IMR-90 (cell line): ENCODE measurements around the gene GIT2. TPM values are rescaled to one million over a fixed set of nuclear protein-coding genes. Genes with fewer than 3 reads are reported as not detected.

Source experiments
- ATAC-seq: fragments of 200-7000 bp; cut with Tn5 transposase; 2 replicates; pipeline ENCODE4 v1.9.1; 2020; ENCODE audit warnings: low read depth, mild to moderate bottlenecking, moderate library complexity
- BruUV-seq: library from RNA; stranded (reverse); fragments of 400-500 nt; replicated peaks from 2 replicates; lab custom pipeline; 2021; lab: Mats Ljungman, UMichigan
- CTCF ChIA-PET: fragments of 300-600 bp; formaldehyde crosslinking; extraction: SDS; loops from one replicate; lab custom pipeline; 2021; ENCODE audit warnings: antibody characterized with exemption; lab: Yijun Ruan, JAX
- POLR2A ChIA-PET: fragments of 300-600 bp; sonication (Branson Sonifier 250); formaldehyde crosslinking; loops from one replicate; lab custom pipeline; 2022; ENCODE audit warnings: antibody characterized with exemption; ENCODE audit not compliant: unreplicated experiment; lab: Charles Lee
- DNase-seq: peaks from one replicate; pipeline ENCODE4 v3.0.0; 2013
- H2AFZ ChIP-seq: replicated peaks from 2 replicates; pipeline ENCODE3; 2013; ENCODE audit warnings: low read length, mild to moderate bottlenecking; ENCODE audit not compliant: poor library complexity
- H2AK5ac ChIP-seq: 2 replicates; pipeline ENCODE4 v1.6.1; 2013; ENCODE audit warnings: low read depth, low read length, inconsistent platforms
- H2AK9ac ChIP-seq: replicated peaks from 2 replicates; pipeline ENCODE3; 2013; ENCODE audit warnings: mild to moderate bottlenecking, low read depth, low read length, moderate library complexity; ENCODE audit not compliant: poor library complexity
- H2BK120ac ChIP-seq: 2 replicates; pipeline ENCODE4 v1.6.1; 2013; ENCODE audit warnings: low read depth, low read length, inconsistent platforms
- H2BK15ac ChIP-seq: 3 replicates; pipeline ENCODE4 v1.6.1; 2013; ENCODE audit warnings: low read depth, low read length, inconsistent platforms
- H2BK20ac ChIP-seq: 2 replicates; pipeline ENCODE4 v1.6.1; 2013; ENCODE audit warnings: low read depth, mild to moderate bottlenecking, inconsistent platforms, low read length, moderate library complexity
- H2BK5ac ChIP-seq: 2 replicates; pipeline ENCODE4 v1.6.1; 2013; ENCODE audit warnings: mild to moderate bottlenecking, low read depth, low read length, inconsistent platforms; ENCODE audit not compliant: poor library complexity, severe bottlenecking
- H3K14ac ChIP-seq: replicated peaks from 2 replicates; pipeline ENCODE4 v1.6.1; 2013; ENCODE audit warnings: low read depth, low read length, inconsistent platforms
- H3K18ac ChIP-seq: 2 replicates; pipeline ENCODE4 v1.6.1; 2013; ENCODE audit warnings: low read depth, low read length, control low read depth
- H3K23ac ChIP-seq: 2 replicates; pipeline ENCODE4 v1.6.1; 2013; ENCODE audit warnings: low read depth, low read length, inconsistent platforms
- H3K27ac ChIP-seq: 2 replicates; pipeline ENCODE4 v1.5.1; 2013; ENCODE audit warnings: mild to moderate bottlenecking, control low read depth, low read length; ENCODE audit not compliant: insufficient read depth
- H3K27me3 ChIP-seq: 2 replicates; pipeline ENCODE4 v1.6.1; 2013; ENCODE audit warnings: low read length; ENCODE audit not compliant: control insufficient read depth, insufficient read depth
- H3K36me3 ChIP-seq: 2 replicates; pipeline ENCODE4 v1.6.1; 2013; ENCODE audit warnings: low read length, mixed read lengths; ENCODE audit not compliant: control insufficient read depth, insufficient read depth
- H3K4ac ChIP-seq: 2 replicates; pipeline ENCODE4 v1.6.1; 2013; ENCODE audit warnings: low read depth, low read length, inconsistent platforms
- H3K4me1 ChIP-seq: 2 replicates; pipeline ENCODE4 v1.6.1; 2013; ENCODE audit warnings: low read length, mixed read lengths; ENCODE audit not compliant: control insufficient read depth, insufficient read depth
- H3K4me2 ChIP-seq: 2 replicates; pipeline ENCODE4 v1.6.1; 2013; ENCODE audit warnings: low read depth, mild to moderate bottlenecking, control low read depth, low read length, moderate library complexity
- H3K4me3 ChIP-seq: 2 replicates; pipeline ENCODE4 v1.5.1; 2013; ENCODE audit warnings: low read depth, mild to moderate bottlenecking, control low read depth, low read length, moderate library complexity; ENCODE audit not compliant: insufficient read depth
- H3K56ac ChIP-seq: 2 replicates; pipeline ENCODE4 v1.6.1; 2013; ENCODE audit warnings: low read length, inconsistent platforms; ENCODE audit not compliant: insufficient read depth; ENCODE audit errors: extremely low read depth
- H3K79me1 ChIP-seq, 2 experiments: 2 replicates each; pipeline ENCODE4 v1.6.1; 2013; ENCODE audit warnings: low read length in 2 of 2, inconsistent platforms in 1 of 2, low read depth in 1 of 2
- H3K9ac ChIP-seq: 2 replicates; pipeline ENCODE4 v1.6.1; 2013; ENCODE audit warnings: low read depth, low read length, control low read depth
- H3K9me1 ChIP-seq: 2 replicates; pipeline ENCODE4 v1.6.1; 2013; ENCODE audit warnings: low read length, inconsistent platforms; ENCODE audit not compliant: insufficient read depth
- H3K9me3 ChIP-seq: 2 replicates; pipeline ENCODE4 v1.6.1; 2013; ENCODE audit warnings: low read length; ENCODE audit not compliant: control insufficient read depth, insufficient read depth
- H4K20me1 ChIP-seq: 2 replicates; pipeline ENCODE4 v1.6.1; 2013; ENCODE audit warnings: low read length, inconsistent platforms; ENCODE audit not compliant: insufficient read depth
- H4K5ac ChIP-seq: 2 replicates; pipeline ENCODE4 v1.6.1; 2013; ENCODE audit warnings: mild to moderate bottlenecking, low read depth, low read length, control low read depth
- H4K8ac ChIP-seq, 2 experiments: 2 replicates each; pipeline ENCODE4 v1.6.1; 2013; ENCODE audit warnings: low read depth in 2 of 2, low read length in 2 of 2, control low read depth in 1 of 2, inconsistent platforms in 1 of 2
- H4K91ac ChIP-seq: 2 replicates; pipeline ENCODE4 v1.6.1; 2013; ENCODE audit warnings: low read depth, low read length, inconsistent platforms; ENCODE audit not compliant: insufficient read depth
- BHLHE40 ChIP-seq: fragments of 150-350 bp; IDR thresholded peaks from 2 replicates; pipeline ENCODE4 v1.6.1; 2016; ENCODE audit warnings: mild to moderate bottlenecking, low read depth, low read length
- CEBPB ChIP-seq: IDR thresholded peaks from 2 replicates; pipeline ENCODE4 v1.6.1; 2012; ENCODE audit warnings: low read depth, low read length, improper control_type of control experiment
- CHD1 ChIP-seq: IDR thresholded peaks from 2 replicates; pipeline ENCODE4 v1.6.1; 2012; ENCODE audit warnings: low read depth, low read length, improper control_type of control experiment
- FOS ChIP-seq: fragments of 150-350 bp; IDR thresholded peaks from 2 replicates; pipeline ENCODE4 v1.6.1; 2016; ENCODE audit warnings: low read depth, low read length
- MAZ ChIP-seq: IDR thresholded peaks from 2 replicates; pipeline ENCODE4 v1.6.1; 2012; ENCODE audit warnings: low read depth, mild to moderate bottlenecking, low read length, improper control_type of control experiment, moderate library complexity, borderline replicate concordance
- NFE2L2 ChIP-seq: fragments of 150-350 bp; IDR thresholded peaks from 2 replicates; pipeline ENCODE4 v1.6.1; 2016; ENCODE audit warnings: low read depth, mild to moderate bottlenecking, low read length
- RAD21 ChIP-seq: IDR thresholded peaks from 2 replicates; pipeline ENCODE4 v1.6.1; 2012; ENCODE audit warnings: low read length, improper control_type of control experiment
- RCOR1 ChIP-seq: IDR thresholded peaks from 2 replicates; pipeline ENCODE4 v1.6.1; 2012; ENCODE audit warnings: mild to moderate bottlenecking, low read length, improper control_type of control experiment; ENCODE audit not compliant: insufficient replicate concordance
- WGBS, 2 experiments: methylation state at CpG; one replicate each; pipeline versions ENCODE4 v1.1.5 to v1.1.7; 2013; ENCODE audit warnings: missing lambda C conversion rate in 2 of 2; ENCODE audit not compliant: insufficient read length in 1 of 2; ENCODE audit errors: extremely low coverage in 2 of 2; 5-methylcytosine and 5-hydroxymethylcytosine counted together
- dilution Hi-C: fragments of 300-500 bp; cut with HindIII; formaldehyde crosslinking; loops from one replicate; pipeline ENCODE4 v1.14.3; 2018; ENCODE audit warnings: low sequenced_read_pairs; ENCODE audit not compliant: unreplicated experiment
- in situ Hi-C: fragments of 300-500 bp; cut with MboI; formaldehyde crosslinking; loops from 3 replicates; pipeline ENCODE4 v1.14.3; 2019; ENCODE audit warnings: low sequenced_read_pairs, inconsistent platforms, mixed read lengths
- intact Hi-C: fragments of 100-400 bp; cut with micrococcal nuclease; formaldehyde crosslinking; loops from 2 replicates; pipeline ENCODE4 v1.10.0; 2022
- polyA plus RNA-seq, 3 experiments: library from polyadenylated mRNA; depleted of rRNA; stranded (reverse); fragments of >200 nt; gene quantifications; 2 replicates each; pipeline ENCODE4 v1.2.3, GENCODE V29; 2012; ENCODE audit warnings: low replicate concordance in 1 of 3
- total RNA-seq: library from RNA; depleted of rRNA; stranded (reverse); fragments of >200 nt; gene quantifications from 2 replicates; pipeline ENCODE4 v1.2.3, GENCODE V29; 2012
- TF ChIP-seq, protein P1 (sequence below): conservative IDR thresholded peaks from 2 replicates; pipeline ENCODE4 v1.5.1; 2012; ENCODE audit warnings: mild to moderate bottlenecking, low read depth, low read length, improper control_type of control experiment
- TF ChIP-seq, protein P2 (sequence below): fragments of 150-350 bp; IDR thresholded peaks from 2 replicates; pipeline ENCODE4 v1.6.1; 2017; ENCODE audit warnings: mild to moderate bottlenecking, antibody characterized with exemption, low read length, low read depth
- TF ChIP-seq, protein P3 (sequence below): fragments of 150-350 bp; IDR thresholded peaks from 2 replicates; pipeline ENCODE4 v1.6.1; 2016; ENCODE audit warnings: low read depth, mild to moderate bottlenecking, low read length, moderate library complexity, borderline replicate concordance

The GIT2 gene
- total and polyA plus RNA-seq, 2 of the 4 experiments (the other 2 are of a cell fraction), result 48.0 to 71.9 TPM

DNA sequence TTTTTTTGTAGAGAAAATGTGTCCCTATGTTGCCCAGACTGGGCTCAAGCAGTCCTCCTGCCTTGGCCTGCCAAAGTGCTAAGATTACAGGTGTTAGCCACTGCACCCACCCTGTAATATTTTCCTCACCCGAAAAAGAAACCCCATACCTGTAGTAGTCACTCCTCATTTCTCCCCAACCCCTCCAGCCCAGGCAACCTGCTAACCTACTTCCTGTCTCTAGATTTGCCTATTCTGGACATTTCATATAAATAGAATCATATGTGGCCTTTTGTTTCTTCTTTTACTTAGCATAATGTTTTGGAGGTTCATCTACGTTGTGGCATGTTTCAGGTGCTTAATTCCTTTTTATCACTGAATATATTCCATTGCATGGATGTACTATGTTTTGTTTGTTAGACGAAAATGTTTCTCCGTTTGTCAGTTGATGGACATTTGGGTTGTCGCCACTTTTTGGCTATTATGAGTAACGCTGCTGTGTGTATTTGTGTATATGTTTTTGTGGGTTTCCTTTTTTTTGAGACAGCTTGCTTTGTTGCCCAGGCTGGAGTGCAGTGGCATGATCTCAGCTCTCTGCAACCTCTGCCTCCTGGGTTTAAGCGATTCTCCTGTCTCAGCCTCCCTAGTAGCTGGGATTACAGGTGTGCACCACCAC lies 9.3 kb upstream of the GIT2 start:
- H3K18ac ChIP-seq, result no peak overlapping the region
- H3K4me1 ChIP-seq, result peaks cover 12% of the 10 kb centered on the region
- no peak overlapping the region for H2BK120ac ChIP-seq
- H3K27ac ChIP-seq, result no peak overlapping the region
- no peak overlapping the region for H2BK5ac ChIP-seq
- in situ Hi-C loops (no loop called here), dilution Hi-C loops (no loop called here), intact Hi-C loops (no loop called here)
- no CpG with 5 or more reads among the region's 7 CpGs for WGBS, 2 experiments
- H3K9me1 ChIP-seq, result peaks cover 11% of the 10 kb centered on the region
- H4K5ac ChIP-seq, result no peak overlapping the region
- no peak for ATAC-seq
- no peak overlapping the region for H2AK5ac ChIP-seq
- H3K14ac ChIP-seq, result no peak overlapping the region
- no peak for DNase-seq
- H4K20me1 ChIP-seq, result peaks cover 46% of the 10 kb centered on the region
- TF ChIP-seq NFE2L2, result no peak
- TF ChIP-seq, protein P1, sequence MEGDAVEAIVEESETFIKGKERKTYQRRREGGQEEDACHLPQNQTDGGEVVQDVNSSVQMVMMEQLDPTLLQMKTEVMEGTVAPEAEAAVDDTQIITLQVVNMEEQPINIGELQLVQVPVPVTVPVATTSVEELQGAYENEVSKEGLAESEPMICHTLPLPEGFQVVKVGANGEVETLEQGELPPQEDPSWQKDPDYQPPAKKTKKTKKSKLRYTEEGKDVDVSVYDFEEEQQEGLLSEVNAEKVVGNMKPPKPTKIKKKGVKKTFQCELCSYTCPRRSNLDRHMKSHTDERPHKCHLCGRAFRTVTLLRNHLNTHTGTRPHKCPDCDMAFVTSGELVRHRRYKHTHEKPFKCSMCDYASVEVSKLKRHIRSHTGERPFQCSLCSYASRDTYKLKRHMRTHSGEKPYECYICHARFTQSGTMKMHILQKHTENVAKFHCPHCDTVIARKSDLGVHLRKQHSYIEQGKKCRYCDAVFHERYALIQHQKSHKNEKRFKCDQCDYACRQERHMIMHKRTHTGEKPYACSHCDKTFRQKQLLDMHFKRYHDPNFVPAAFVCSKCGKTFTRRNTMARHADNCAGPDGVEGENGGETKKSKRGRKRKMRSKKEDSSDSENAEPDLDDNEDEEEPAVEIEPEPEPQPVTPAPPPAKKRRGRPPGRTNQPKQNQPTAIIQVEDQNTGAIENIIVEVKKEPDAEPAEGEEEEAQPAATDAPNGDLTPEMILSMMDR, result no peak
- no peak for TF ChIP-seq CEBPB
- no peak for TF ChIP-seq CHD1
- TF ChIP-seq RAD21, result no peak
- TF ChIP-seq BHLHE40, result no peak
- no peak for TF ChIP-seq RCOR1
- TF ChIP-seq, protein P2, sequence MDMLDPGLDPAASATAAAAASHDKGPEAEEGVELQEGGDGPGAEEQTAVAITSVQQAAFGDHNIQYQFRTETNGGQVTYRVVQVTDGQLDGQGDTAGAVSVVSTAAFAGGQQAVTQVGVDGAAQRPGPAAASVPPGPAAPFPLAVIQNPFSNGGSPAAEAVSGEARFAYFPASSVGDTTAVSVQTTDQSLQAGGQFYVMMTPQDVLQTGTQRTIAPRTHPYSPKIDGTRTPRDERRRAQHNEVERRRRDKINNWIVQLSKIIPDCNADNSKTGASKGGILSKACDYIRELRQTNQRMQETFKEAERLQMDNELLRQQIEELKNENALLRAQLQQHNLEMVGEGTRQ, result no peak
- no peak for TF ChIP-seq MAZ
- TF ChIP-seq FOS, result no peak
- TF ChIP-seq, protein P3, sequence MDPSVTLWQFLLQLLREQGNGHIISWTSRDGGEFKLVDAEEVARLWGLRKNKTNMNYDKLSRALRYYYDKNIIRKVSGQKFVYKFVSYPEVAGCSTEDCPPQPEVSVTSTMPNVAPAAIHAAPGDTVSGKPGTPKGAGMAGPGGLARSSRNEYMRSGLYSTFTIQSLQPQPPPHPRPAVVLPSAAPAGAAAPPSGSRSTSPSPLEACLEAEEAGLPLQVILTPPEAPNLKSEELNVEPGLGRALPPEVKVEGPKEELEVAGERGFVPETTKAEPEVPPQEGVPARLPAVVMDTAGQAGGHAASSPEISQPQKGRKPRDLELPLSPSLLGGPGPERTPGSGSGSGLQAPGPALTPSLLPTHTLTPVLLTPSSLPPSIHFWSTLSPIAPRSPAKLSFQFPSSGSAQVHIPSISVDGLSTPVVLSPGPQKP, result no peak
- H2BK15ac ChIP-seq, result no peak overlapping the region
- peaks cover 10 to 20% of the 10 kb centered on the region in 2 experiments; a peak in 3 of 4 replicates for H3K79me1 ChIP-seq
- H2AFZ ChIP-seq, result no peak overlapping the region
- ChIA-PET CTCF (no interaction called here), POLR2A (no interaction called here)
- H3K27me3 ChIP-seq, result no peaks in the 10 kb centered on the region
- peaks cover 10% of the 10 kb centered on the region for H3K36me3 ChIP-seq
- no peak overlapping the region for H2AK9ac ChIP-seq
- no peak overlapping the region for H3K23ac ChIP-seq
- H3K9ac ChIP-seq, result no peak overlapping the region
- H3K4me3 ChIP-seq, result no peak overlapping the region
- no peak overlapping the region for H3K4ac ChIP-seq
- no peaks in the 10 kb centered on the region for H3K9me3 ChIP-seq
- no peak overlapping the region for H3K4me2 ChIP-seq
- H4K91ac ChIP-seq, result no peak overlapping the region
- no peak overlapping the region for H2BK20ac ChIP-seq
- H4K8ac ChIP-seq, result no peak overlapping the region
- H3K56ac ChIP-seq, result no peak overlapping the region
- BruUV-seq, result no TSS peak
